NB4 (cell line): ENCODE data around the gene GPD1L.

Experiments used
- DNase-seq: peaks from one replicate; pipeline ENCODE4 v3.0.0; 2010; ENCODE audit warnings: low read depth
- H3K4me3 ChIP-seq: one replicate; pipeline ENCODE4 v1.5.1; 2011; ENCODE audit warnings: mild to moderate bottlenecking, low read depth, low read length, moderate library complexity
- MYC ChIP-seq: IDR thresholded peaks from 2 replicates; pipeline ENCODE4 v1.6.1; 2011; ENCODE audit warnings: low read depth, low read length
- POLR2A ChIP-seq: IDR thresholded peaks from 2 replicates; pipeline ENCODE4 v1.6.1; 2011; ENCODE audit warnings: mild to moderate bottlenecking; ENCODE audit not compliant: insufficient read length; ENCODE audit errors: extremely low read depth
- TF ChIP-seq, protein P1 (sequence below): IDR thresholded peaks from one replicate; pipeline ENCODE4 v1.5.1; 2012; ENCODE audit warnings: low read depth, low read length
- TF ChIP-seq, protein P2 (sequence below): IDR thresholded peaks from 2 replicates; pipeline ENCODE4 v1.6.1; 2011; ENCODE audit warnings: low read depth, low read length

Gene GPD1L

DNA sequence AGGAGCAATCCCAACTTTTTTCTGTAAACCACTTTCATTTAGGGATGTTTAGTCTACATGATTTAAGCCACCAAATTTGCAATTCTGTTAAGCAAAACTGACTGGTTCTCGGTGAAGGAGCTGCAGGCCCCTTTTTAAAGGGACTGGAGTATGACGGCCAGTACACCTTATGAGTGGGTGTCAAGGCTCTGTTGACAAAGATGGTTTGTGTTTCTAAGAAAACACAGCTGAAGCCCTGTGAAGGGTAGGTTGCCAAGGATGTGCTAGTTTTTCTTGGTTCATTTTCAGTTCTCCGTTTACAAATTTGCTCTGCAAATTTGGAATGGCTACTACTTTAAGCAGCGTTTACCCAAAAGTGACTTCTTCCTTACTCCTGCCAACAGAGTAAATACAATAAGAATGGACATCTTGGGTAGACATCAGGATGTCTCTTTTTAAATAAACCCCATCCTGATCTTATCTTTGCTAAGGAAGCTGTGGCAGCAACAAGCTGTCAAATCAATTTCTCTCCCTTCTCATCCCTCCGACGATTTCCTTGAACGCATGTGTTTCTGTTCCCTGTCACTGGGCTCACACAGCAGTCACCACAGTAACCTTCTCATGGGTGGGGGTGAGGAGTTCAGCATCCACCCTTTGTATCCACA lies 73.8 kb downstream of the GPD1L start:
- TF ChIP-seq, protein P1, sequence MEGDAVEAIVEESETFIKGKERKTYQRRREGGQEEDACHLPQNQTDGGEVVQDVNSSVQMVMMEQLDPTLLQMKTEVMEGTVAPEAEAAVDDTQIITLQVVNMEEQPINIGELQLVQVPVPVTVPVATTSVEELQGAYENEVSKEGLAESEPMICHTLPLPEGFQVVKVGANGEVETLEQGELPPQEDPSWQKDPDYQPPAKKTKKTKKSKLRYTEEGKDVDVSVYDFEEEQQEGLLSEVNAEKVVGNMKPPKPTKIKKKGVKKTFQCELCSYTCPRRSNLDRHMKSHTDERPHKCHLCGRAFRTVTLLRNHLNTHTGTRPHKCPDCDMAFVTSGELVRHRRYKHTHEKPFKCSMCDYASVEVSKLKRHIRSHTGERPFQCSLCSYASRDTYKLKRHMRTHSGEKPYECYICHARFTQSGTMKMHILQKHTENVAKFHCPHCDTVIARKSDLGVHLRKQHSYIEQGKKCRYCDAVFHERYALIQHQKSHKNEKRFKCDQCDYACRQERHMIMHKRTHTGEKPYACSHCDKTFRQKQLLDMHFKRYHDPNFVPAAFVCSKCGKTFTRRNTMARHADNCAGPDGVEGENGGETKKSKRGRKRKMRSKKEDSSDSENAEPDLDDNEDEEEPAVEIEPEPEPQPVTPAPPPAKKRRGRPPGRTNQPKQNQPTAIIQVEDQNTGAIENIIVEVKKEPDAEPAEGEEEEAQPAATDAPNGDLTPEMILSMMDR: no peak
- TF ChIP-seq MYC: no peak
- DNase-seq: no peak
- H3K4me3 ChIP-seq: no peak overlapping the region

DNA sequence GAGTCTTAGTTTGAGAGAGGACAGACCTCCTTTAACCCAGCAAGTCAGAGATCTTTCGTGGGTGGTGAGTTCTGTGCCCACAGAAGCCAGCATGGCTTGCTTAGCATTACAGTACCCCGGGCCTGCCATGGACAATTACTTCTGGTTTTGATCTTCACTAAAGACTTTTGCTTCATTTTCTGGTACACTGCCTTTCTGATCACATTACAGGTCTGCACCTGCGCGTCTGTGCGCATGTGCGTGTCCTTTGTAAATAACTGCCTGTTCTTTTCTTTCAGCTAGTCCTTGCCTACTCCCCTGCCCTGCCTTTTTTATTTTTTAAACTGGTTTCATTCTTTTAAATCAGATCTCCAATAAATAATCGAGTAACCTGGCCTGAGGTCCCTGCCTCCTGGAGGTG lies 74.9 kb downstream of the GPD1L start:
- H3K4me3 ChIP-seq: no peak overlapping the region
- TF ChIP-seq, protein P1: no peak
- TF ChIP-seq MYC (no peak), POLR2A (no peak)
- TF ChIP-seq, protein P2, sequence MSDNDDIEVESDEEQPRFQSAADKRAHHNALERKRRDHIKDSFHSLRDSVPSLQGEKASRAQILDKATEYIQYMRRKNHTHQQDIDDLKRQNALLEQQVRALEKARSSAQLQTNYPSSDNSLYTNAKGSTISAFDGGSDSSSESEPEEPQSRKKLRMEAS: no peak
- DNase-seq: no peak

DNA sequence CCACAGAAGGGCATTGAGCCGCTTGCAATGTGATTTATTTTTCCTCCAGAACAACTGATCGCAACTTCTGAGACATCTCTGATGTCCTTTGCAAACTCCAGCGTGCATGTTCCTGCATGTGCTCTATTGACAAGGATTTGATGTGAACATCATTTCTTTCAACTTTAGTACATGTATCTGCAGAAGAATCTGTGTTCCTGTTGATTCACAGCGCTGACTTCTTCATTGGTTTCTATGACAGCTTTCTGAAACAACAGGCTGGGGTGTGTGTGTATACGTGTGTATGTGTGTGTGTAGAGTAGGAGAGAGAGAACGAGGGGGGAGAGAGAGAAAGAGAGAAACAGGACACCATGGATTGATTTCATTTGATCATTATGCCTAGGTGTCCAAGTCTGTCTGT lies 75.4 kb downstream of the GPD1L start:
- H3K4me3 ChIP-seq: no peak overlapping the region
- DNase-seq: no peak
- TF ChIP-seq MYC: no peak
- TF ChIP-seq, protein P1: no peak
- TF ChIP-seq, protein P2: no peak
- TF ChIP-seq POLR2A: no peak

DNA sequence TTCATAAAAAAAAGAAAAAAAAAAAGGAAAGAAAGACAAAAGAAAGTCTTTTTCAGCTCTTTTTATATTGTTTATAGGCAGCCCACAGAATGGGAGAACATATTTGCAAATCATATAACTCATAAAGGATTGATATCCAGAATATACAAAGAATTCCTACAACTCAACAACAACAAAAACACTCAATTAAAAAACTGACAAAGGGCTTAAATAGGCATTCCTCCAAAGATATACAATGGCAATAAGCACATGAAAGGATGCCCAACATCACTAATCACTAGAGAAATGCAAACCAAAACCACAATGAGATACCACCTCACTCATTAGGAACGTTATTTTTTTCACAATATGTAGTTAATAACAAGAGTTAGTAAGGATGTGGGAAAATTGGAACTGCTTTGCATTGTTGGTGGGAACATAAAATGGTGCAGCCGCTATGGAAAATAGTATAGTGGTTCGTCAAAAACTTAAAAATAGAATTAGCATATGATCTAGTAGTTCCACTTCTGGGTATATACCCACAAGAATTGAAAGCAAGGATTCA lies 77.8 kb downstream of the GPD1L start:
- no peak for DNase-seq
- no peak overlapping the region for H3K4me3 ChIP-seq
- TF ChIP-seq, protein P1: no peak
- TF ChIP-seq, protein P2: no peak
- TF ChIP-seq MYC (no peak), POLR2A (no peak)

DNA sequence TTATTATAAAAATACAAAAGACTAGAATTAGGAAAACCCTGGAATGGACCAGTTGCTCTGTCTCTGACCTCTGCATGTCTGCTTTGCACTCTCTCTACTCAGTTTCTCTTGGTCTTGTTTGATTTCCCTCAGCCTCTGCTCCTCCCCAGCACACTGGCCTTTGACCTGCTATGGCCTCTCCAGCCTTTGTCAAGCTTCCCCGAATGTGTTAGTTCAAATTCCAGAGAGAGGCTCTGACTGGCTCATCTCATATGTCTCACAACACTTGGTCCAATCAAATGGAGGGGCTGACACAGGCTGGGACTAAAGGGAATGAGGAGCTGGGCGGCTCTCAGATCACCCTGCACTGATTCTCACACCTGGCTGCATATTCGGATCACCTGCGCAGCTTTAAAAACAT lies 79.7 kb downstream of the GPD1L start:
- H3K4me3 ChIP-seq: no peak overlapping the region
- no peak for DNase-seq
- TF ChIP-seq, protein P2: no peak
- TF ChIP-seq MYC (no peak), POLR2A (no peak)
- TF ChIP-seq, protein P1: no peak

DNA sequence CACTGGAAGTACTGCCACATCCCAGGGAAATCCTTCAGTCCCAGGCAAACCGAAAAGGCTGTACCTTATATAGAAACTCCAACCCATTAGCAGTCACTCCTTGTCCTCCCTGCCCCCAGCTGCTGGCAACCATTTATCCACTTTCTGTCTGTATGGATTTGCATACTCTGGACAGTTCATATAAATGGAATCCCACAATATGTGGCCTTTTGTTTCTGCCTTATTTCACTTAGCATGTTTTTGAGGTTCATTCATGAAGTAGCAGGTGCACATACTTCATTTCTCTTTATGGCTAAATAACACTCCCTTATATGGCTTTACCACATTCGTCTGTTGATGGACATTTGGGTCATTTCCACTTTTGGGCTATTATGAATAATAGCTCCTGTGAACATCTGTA lies 80.5 kb downstream of the GPD1L start:
- TF ChIP-seq POLR2A: no peak
- TF ChIP-seq MYC: no peak
- TF ChIP-seq, protein P1: no peak
- TF ChIP-seq, protein P2: no peak
- no peak overlapping the region for H3K4me3 ChIP-seq

More for the DNA sequence above, 80.5 kb downstream of the GPD1L start:
- DNase-seq: no peak
